ENCODE results near the gene ATP5PB.

DNA sequence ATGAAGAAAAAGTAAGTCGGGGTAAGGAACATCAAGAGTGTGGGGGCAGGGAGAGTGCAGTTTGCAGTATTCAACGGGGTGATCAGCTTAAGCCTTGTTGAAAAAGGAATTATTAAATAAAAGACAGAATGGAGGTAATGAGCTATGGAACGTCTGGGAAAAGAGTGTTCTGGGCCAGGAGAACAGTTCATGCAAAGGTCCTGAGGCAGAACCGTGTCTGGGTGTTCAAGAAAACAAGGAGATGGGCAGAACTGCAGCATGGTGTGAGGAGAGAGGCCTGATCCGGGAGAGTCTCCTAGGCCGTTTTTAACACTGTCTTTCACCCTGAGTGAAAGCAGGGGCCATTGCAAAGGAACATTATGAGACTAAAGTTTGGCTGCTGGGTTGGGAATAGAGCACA is 42.0 kb upstream of the ATP5PB start:
- TF ChIP-seq, protein P1, sequence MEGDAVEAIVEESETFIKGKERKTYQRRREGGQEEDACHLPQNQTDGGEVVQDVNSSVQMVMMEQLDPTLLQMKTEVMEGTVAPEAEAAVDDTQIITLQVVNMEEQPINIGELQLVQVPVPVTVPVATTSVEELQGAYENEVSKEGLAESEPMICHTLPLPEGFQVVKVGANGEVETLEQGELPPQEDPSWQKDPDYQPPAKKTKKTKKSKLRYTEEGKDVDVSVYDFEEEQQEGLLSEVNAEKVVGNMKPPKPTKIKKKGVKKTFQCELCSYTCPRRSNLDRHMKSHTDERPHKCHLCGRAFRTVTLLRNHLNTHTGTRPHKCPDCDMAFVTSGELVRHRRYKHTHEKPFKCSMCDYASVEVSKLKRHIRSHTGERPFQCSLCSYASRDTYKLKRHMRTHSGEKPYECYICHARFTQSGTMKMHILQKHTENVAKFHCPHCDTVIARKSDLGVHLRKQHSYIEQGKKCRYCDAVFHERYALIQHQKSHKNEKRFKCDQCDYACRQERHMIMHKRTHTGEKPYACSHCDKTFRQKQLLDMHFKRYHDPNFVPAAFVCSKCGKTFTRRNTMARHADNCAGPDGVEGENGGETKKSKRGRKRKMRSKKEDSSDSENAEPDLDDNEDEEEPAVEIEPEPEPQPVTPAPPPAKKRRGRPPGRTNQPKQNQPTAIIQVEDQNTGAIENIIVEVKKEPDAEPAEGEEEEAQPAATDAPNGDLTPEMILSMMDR (IDR thresholded peaks at IDR 0.05): no peak
- TF ChIP-seq EP300 (IDR thresholded peaks at IDR 0.05): no peak
- TF ChIP-seq POLR2A (IDR thresholded peaks at IDR 0.05): no peak
